Type B pancreatic cell (in vitro differentiated cells): Measurements from ENCODE around the gene ACP3. TPM values are rescaled to one million over a fixed set of nuclear protein-coding genes. Genes with fewer than 3 reads are reported as not detected.
A peak's percentile ranks its signal among the peaks of the same experiment; 100 is the strongest.

Experiments
- DNase-seq: peaks from one replicate; pipeline ENCODE4 v3.0.0; 2021; ENCODE audit warnings: mixed read lengths; ENCODE audit not compliant: unreplicated experiment; ENCODE audit errors: extremely low spot score
- H3K27ac Mint-ChIP-seq: 2 replicates; pipeline ENCODE4 v1.8.0; 2021; ENCODE audit warnings: mild to moderate bottlenecking, mixed read lengths
- H3K27me3 Mint-ChIP-seq: 2 replicates; pipeline ENCODE4 v1.8.0; 2021; ENCODE audit warnings: mixed read lengths
- H3K36me3 Mint-ChIP-seq: 2 replicates; pipeline ENCODE4 v1.8.0; 2021; ENCODE audit warnings: mixed read lengths
- H3K4me1 Mint-ChIP-seq: one replicate; pipeline ENCODE4 v1.8.0; 2021; ENCODE audit warnings: mixed read lengths; ENCODE audit not compliant: unreplicated experiment
- H3K4me3 Mint-ChIP-seq: 2 replicates; pipeline ENCODE4 v1.8.0; 2021; ENCODE audit warnings: mild to moderate bottlenecking, mixed read lengths
- H3K9me3 Mint-ChIP-seq: 2 replicates; pipeline ENCODE4 v1.8.0; 2021; ENCODE audit warnings: mixed read lengths
- total RNA-seq: library from RNA; stranded (reverse); gene quantifications from 2 replicates; pipeline ENCODE4 v1.2.1, GENCODE V29; 2021; ENCODE audit warnings: low replicate concordance
- TF ChIP-seq, protein P1 (sequence below): fragments of 200-600 bp; sonication (generic); conservative IDR thresholded peaks from 2 replicates; pipeline ENCODE4 v1.5.0; 2021; ENCODE audit warnings: antibody characterized with exemption, mild to moderate bottlenecking

ACP3 gene
- total RNA-seq, 1 donor from 2014 or later = 8.2 TPM

DNA sequence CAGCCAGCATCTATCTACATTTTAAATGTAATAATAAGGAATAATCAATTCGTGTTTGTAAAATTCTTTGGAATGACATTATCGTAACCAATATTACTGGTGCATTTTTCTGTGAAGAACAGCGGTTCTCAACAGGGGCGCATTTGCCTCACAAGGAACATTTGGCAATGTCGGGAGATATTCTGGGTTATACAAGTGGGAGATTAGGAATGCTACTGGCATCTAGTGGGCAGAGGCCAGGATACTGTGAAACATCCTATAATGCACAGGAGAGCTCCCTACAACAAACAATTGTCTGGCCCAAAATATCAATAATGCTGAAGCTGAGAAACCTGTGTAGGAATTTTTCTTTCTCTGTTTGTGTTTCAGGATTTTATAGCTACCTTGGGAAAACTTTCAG lies 25.0 kb downstream of the ACP3 start:
- H3K36me3 Mint-ChIP-seq = no peaks in the 10 kb centered on the region
- no peak overlapping the region for H3K27ac Mint-ChIP-seq
- H3K4me3 Mint-ChIP-seq = no peak overlapping the region
- TF ChIP-seq, protein P1, sequence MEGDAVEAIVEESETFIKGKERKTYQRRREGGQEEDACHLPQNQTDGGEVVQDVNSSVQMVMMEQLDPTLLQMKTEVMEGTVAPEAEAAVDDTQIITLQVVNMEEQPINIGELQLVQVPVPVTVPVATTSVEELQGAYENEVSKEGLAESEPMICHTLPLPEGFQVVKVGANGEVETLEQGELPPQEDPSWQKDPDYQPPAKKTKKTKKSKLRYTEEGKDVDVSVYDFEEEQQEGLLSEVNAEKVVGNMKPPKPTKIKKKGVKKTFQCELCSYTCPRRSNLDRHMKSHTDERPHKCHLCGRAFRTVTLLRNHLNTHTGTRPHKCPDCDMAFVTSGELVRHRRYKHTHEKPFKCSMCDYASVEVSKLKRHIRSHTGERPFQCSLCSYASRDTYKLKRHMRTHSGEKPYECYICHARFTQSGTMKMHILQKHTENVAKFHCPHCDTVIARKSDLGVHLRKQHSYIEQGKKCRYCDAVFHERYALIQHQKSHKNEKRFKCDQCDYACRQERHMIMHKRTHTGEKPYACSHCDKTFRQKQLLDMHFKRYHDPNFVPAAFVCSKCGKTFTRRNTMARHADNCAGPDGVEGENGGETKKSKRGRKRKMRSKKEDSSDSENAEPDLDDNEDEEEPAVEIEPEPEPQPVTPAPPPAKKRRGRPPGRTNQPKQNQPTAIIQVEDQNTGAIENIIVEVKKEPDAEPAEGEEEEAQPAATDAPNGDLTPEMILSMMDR = no peak
- H3K9me3 Mint-ChIP-seq = no peaks in the 10 kb centered on the region
- no peak for DNase-seq
- no peaks in the 10 kb centered on the region for H3K27me3 Mint-ChIP-seq
- H3K4me1 Mint-ChIP-seq = peaks cover 16% of the 10 kb centered on the region

DNA sequence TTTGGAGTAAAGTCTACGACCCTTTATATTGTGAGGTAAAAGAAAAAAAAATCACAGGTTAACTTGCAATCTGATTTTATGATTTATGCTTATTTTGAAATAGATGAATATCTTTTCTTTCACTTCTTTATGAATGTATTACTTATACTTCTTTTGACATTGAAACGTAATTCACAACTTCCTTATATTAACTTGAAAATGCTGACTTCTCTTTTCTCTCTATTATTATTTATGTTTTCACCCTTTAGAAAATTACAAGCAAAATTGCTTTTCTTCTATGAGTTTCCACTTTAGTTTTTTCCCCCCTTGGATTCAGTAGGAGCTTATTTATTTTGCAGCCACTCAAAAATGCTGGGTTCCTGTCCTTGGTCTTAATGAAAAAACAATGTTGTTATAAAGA lies 25.4 kb downstream of the ACP3 start:
- no peaks in the 10 kb centered on the region for H3K9me3 Mint-ChIP-seq
- no peaks in the 10 kb centered on the region for H3K27me3 Mint-ChIP-seq
- DNase-seq = no peak
- no peaks in the 10 kb centered on the region for H3K36me3 Mint-ChIP-seq
- TF ChIP-seq, protein P1 = no peak
- H3K27ac Mint-ChIP-seq = no peak overlapping the region
- H3K4me3 Mint-ChIP-seq = no peak overlapping the region
- H3K4me1 Mint-ChIP-seq = peaks cover 17% of the 10 kb centered on the region

DNA sequence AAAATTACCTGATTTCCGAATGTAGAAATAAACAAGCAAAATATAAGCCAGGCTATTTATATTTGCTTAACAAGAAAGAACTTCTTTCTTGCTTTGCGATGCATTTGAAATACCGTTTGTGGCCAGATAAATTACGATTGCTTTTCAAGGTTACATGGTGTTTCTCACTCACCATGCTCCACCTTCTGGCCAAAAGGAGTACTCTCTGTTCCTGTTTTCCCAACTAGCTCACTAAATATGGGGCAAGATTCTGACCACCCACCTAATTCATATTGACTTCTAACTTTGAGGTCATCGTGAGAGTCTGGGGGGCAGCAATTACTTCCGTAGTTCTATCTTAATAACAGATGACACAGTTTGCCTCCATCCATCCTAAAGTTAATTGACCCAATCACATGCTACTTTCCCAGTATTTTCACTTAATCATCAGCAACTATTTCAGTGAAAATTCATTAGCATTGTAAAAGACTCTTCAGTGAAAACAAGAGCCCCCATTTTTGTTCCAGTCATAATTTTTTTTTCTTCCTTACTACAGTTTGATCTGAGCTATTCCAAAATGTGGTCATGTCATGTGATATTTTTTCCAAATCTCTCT lies 25.9 kb downstream of the ACP3 start:
- Mint-ChIP-seq H3K4me3 (no peak overlapping the region), H3K27me3 (no peaks in the 10 kb centered on the region), H3K4me1 (peaks cover 17% of the 10 kb centered on the region), H3K27ac (no peak overlapping the region), H3K36me3 (no peaks in the 10 kb centered on the region), H3K9me3 (no peaks in the 10 kb centered on the region)
- TF ChIP-seq, protein P1 = peak; percentile 88
- no peak for DNase-seq

DNA sequence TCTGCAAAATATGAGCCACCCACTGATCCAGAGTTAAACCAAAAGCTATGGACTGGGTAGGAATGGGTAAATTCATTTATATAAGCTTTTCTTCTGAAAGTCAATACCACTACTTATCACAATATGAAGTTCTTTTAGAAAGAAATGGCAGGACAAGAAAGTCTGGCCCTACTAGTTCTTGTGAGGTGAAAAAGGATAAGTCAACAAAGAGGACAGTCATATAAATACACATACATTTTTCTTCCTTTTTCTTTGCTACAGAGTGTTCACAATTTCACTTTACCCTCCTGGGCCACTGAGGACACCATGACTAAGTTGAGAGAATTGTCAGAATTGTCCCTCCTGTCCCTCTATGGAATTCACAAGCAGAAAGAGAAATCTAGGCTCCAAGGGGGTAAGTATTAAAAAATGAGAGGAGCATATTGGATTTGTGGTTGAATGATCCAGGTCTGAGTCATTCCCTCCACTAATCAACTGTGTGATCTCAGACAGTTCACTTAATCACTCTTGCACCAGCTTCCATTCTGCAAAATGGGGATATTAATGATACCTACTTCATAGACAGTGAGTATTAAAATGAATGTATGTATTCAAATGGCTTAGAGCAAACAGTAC lies 27.6 kb downstream of the ACP3 start:
- peak overlapping the region; percentile 39 for H3K4me3 Mint-ChIP-seq
- no peak for DNase-seq
- H3K4me1 Mint-ChIP-seq = peaks cover 17% of the 10 kb centered on the region
- TF ChIP-seq, protein P1 = no peak
- H3K36me3 Mint-ChIP-seq = no peaks in the 10 kb centered on the region
- no peaks in the 10 kb centered on the region for H3K9me3 Mint-ChIP-seq
- H3K27me3 Mint-ChIP-seq = no peaks in the 10 kb centered on the region
- peak overlapping the region; percentile 75 for H3K27ac Mint-ChIP-seq

DNA sequence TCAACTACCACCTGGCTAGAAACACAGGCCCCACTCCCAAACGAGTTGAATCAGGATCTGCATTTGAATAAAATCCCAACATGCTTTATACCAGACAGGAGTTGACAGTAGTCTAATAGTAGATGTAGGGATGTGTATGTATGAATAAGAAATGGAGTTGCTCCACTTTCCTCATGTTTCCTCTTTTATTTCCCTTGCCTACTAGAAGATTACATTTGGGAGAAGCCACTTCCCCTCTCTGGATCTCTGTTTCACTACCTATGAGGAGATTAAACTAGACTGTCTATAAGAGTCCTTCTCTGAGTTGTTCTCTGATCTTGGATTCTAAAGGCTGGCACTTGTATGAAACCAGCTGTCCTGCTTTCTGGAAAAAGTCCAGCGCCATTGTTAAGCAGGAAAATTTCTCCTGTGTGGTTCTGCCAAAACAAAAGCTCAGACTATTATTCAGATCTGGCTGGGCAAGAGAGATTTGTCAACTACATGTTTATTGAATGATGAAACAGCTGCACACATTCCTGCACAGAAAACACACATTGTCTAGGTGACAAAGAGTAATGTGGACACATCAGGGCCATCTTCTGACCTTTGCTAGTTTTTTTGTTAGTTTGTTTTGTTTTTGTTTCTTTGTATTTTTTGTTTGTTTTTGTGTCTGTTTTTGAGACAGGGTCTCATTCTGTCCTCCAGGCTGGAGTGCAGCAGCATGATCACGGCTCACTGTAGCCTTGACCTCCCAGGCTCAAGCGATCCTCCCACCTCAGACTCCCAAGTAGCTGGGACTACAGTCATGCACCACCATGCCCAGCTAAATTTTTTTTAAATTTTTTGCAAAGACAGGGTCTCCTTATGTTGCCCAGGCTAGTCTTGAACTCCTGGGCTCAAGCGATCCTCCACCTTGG lies 29.9 kb downstream of the ACP3 start:
- Mint-ChIP-seq H3K4me1 (peaks cover 17% of the 10 kb centered on the region), H3K27me3 (no peaks in the 10 kb centered on the region), H3K9me3 (no peaks in the 10 kb centered on the region), H3K27ac (peak overlapping the region; percentile 50), H3K4me3 (no peak overlapping the region), H3K36me3 (no peaks in the 10 kb centered on the region)
- TF ChIP-seq, protein P1 = no peak
- no peak for DNase-seq
